Measurements from ENCODE around the gene C11orf65. TPM values are rescaled to one million over a fixed set of nuclear protein-coding genes. Genes with fewer than 3 reads are reported as not detected.

The C11orf65 gene, protein sequence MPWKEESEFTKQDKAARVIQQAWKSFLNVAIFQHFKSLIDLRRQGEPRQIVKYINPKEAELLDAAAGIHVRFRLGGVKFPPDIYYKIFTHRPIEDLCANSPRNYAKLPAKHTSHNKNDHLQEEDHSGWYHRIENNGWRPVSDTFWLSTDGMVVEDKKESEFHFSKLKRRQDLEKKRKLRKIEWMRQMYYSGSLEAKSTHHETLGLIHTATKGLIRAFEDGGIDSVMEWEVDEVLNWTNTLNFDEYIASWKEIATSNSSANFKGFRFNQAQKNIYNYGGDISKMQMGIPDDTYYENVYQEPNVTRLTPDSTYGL
- 1 to 10 TPM in 1 of 2 donors, under 1 TPM in 1; 0.49 to 3.3 TPM for total RNA-seq
- polyA plus RNA-seq: under 1 TPM; 0.33 to 0.49 TPM
- long read RNA-seq, donor 1, partial matches to known transcripts: 75 of 75 reads
- long read RNA-seq, donor 1, other reads (novel, unspliced or antisense): 0 of 75 reads
- long read RNA-seq, donor 2: 0 reads
- long read RNA-seq, donor 3: 0 reads
- long read RNA-seq, donor 4: 0 reads
- long read RNA-seq, donor 5: 0 reads

DNA sequence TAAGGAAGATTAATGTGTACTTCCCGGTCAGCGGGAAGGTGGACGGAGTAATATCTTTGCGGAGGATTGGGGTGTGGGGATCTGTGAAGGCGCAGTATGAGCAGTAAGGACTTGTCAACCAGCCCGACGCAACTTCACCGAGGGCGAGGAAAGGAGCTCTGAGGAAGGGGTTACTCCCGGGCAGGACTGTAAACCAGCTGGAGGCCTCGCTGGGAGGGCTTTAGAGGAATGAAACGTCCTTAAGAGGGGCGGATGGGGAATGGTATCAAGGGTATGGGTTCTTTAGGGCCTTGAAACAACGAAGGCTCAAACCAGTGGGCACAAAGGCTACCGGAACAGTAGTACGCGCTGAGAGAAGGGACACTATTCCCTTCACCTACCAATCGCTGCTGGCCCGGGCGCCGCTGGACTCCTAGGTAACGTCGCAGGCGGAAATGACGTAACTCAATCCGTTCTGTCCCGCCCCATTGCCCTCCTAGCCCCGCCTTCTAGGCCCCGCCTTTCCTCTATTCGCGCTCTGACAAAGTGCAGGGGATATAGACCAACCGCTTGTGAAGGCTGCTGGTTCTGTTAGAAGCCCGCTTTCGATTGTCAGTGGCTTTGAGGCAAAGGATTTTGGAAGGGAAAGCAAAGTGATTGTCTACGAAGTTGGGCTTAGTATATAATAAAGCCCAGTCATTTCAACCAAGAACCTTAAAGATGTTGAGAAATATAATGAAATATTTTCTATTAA lies at the start of gene C11orf65:
Gene C11orf65, minus strand, starts transcription at position 439 of the 733 bp plus-strand sequence. CDS start 5,970 bp downstream, outside the sequence.
- DNase-seq: peak; percentile 99 to 100 (median 100)
- Histone ChIP-seq H3K27me3 (ENCODE audit: control insufficient read depth in 3 of 3, insufficient read depth in 3 of 3, low read length in 2 of 3) (no peaks in the 10 kb centered on the region), H3K36me3 (ENCODE audit: control insufficient read depth in 4 of 4, insufficient read depth in 4 of 4, low read length in 4 of 4) (peaks cover 0 to 2% (median 0%) of the 10 kb centered on the region in 4 donors), H3K9ac (ENCODE audit: insufficient read depth in 1 of 2, low read length in 2 of 2) (peak within 1 kb of the TSS; percentile 99 to 100), H3K4me1 (ENCODE audit: control insufficient read depth in 5 of 5, insufficient read depth in 5 of 5, low read length in 5 of 5) (peaks cover 0 to 10% (median 2%) of the 10 kb centered on the region in 5 donors), H3K27ac (ENCODE audit: low read depth in 1 of 2, low read length in 1 of 2) (peak within 1 kb of the TSS; percentile 88 to 99), H3K9me3 (ENCODE audit: control insufficient read depth in 4 of 4, insufficient read depth in 3 of 4, low read length in 3 of 4) (no peaks in the 10 kb centered on the region), H3K4me3 (peak within 1 kb of the TSS; percentile 63)
- WGBS, 2 donors: 0 to 1% methylated on average over 35 of the region's 35 CpGs
- peak; percentile 99 for ATAC-seq (ENCODE audit: insufficient read depth, low FRiP score)
- TF ChIP-seq, protein P1, sequence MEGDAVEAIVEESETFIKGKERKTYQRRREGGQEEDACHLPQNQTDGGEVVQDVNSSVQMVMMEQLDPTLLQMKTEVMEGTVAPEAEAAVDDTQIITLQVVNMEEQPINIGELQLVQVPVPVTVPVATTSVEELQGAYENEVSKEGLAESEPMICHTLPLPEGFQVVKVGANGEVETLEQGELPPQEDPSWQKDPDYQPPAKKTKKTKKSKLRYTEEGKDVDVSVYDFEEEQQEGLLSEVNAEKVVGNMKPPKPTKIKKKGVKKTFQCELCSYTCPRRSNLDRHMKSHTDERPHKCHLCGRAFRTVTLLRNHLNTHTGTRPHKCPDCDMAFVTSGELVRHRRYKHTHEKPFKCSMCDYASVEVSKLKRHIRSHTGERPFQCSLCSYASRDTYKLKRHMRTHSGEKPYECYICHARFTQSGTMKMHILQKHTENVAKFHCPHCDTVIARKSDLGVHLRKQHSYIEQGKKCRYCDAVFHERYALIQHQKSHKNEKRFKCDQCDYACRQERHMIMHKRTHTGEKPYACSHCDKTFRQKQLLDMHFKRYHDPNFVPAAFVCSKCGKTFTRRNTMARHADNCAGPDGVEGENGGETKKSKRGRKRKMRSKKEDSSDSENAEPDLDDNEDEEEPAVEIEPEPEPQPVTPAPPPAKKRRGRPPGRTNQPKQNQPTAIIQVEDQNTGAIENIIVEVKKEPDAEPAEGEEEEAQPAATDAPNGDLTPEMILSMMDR (IDR thresholded peaks at IDR 0.05; ENCODE audit: control extremely low read depth, extremely low read depth): no peak

DNA sequence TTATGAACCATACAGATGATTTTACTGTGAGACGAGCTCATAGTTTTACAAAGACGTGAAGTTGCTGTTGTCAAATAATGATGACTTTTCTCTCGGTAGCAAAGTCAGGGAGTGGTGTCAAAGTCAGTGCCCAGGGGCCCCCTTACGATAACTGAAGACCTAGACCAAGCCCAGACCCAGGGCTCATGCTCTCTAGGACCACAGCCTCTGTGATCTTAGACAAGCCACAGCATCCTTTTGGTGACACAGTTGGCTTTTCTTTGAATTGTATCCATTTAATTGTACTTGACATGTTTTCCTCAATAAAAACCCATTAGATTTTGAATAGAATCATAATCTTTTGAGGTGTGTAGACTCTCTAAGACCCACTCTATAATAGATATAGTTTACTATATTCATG lies 48.8 kb upstream of the C11orf65 start:
- H3K27me3 ChIP-seq (ENCODE audit: control insufficient read depth in 3 of 3, insufficient read depth in 3 of 3, low read length in 2 of 3): no peaks in the 10 kb centered on the region
- TF ChIP-seq, protein P1 (IDR thresholded peaks at IDR 0.05; ENCODE audit: control extremely low read depth, extremely low read depth): no peak
- H3K9me3 ChIP-seq (ENCODE audit: control insufficient read depth in 4 of 4, insufficient read depth in 3 of 4, low read length in 3 of 4): no peaks in the 10 kb centered on the region
- H3K36me3 ChIP-seq (ENCODE audit: control insufficient read depth in 4 of 4, insufficient read depth in 4 of 4, low read length in 4 of 4): peaks cover 0 to 8% (median 0%) of the 10 kb centered on the region in 4 donors
- DNase-seq: no peak
- no peak for ATAC-seq (ENCODE audit: insufficient read depth, low FRiP score)
- 96 to 97% methylated on average over 4 of the region's 4 CpGs for WGBS, 2 donors
- H3K27ac ChIP-seq (ENCODE audit: low read depth in 1 of 2, low read length in 1 of 2): no peak overlapping the region
- H3K4me1 ChIP-seq (ENCODE audit: control insufficient read depth in 5 of 5, insufficient read depth in 5 of 5, low read length in 5 of 5): no peaks in the 10 kb centered on the region
- H3K9ac ChIP-seq (ENCODE audit: insufficient read depth in 1 of 2, low read length in 2 of 2): no peak overlapping the region
- H3K4me3 ChIP-seq: no peak overlapping the region

DNA sequence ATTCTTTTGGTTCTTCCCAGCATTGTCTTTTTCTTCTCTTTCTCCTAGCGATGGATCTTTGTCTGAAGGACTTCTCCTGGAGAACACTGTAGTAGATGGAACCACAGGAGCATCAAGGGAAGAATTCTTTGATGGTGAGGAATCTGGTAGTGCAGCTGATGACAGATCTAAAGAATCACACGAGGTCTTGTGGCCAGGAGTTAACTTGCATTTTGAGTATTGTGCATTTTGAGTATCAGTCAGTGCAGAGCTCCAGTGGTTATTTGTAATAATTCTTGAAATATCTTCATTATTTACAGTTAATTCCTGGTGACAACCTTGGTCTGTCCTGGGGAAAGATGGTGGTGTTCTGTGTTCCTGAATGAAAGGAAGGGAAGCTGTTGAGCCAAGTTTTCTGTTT lies 45.4 kb upstream of the C11orf65 start:
- Histone ChIP-seq H3K4me3 (no peak overlapping the region), H3K4me1 (ENCODE audit: control insufficient read depth in 5 of 5, insufficient read depth in 5 of 5, low read length in 5 of 5) (no peaks in the 10 kb centered on the region), H3K36me3 (ENCODE audit: control insufficient read depth in 4 of 4, insufficient read depth in 4 of 4, low read length in 4 of 4) (peaks cover 0 to 8% (median 0%) of the 10 kb centered on the region in 4 donors), H3K27me3 (ENCODE audit: control insufficient read depth in 3 of 3, insufficient read depth in 3 of 3, low read length in 2 of 3) (no peaks in the 10 kb centered on the region), H3K9ac (ENCODE audit: insufficient read depth in 1 of 2, low read length in 2 of 2) (no peak overlapping the region), H3K27ac (ENCODE audit: low read depth in 1 of 2, low read length in 1 of 2) (no peak overlapping the region), H3K9me3 (ENCODE audit: control insufficient read depth in 4 of 4, insufficient read depth in 3 of 4, low read length in 3 of 4) (no peaks in the 10 kb centered on the region)
- no peak for ATAC-seq (ENCODE audit: insufficient read depth, low FRiP score)
- no peak for DNase-seq
- 92 to 93% methylated on average over 2 of the region's 2 CpGs for WGBS, 2 donors
- TF ChIP-seq, protein P1 (IDR thresholded peaks at IDR 0.05; ENCODE audit: control extremely low read depth, extremely low read depth): no peak

All from lung (tissue), 16 donors.